ENCODE data around the gene ACTR1A.

Gene ACTR1A

DNA sequence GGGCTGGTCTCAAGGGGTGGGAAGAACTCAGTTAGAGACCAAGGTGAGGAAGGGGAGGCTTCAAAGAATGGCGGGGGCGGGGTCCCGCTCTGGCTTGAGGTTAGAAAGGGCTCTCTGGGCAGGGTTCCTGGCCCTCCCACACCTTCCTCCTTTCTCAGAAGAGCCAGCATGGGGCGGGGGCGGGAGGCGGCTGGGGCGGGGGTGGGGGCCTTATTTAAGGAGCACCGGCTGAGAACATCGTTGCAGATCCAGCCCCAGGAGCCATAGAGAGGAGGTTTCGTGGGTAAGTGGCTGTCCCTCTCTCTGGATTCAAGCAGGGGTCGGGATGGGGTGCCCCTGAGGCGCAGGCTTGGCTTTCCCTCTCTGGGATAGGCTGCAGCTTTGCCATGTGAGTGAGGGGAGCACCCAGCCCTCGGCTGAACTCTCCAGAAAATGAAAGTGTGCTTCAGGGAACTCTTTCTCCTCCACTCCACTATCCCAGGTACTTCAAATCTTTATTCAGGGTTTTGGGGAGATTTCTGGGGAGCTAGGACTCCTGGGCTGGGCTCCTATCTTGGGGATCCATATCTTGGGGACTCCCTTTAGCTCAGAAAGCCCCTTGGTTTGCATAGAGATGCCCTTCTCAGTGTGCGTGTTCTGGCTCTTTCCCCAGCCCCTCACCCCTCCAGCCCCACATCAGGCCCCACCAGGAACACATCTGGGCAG is 66.8 kb downstream of the ACTR1A start:
- peak overlapping the region in 1 of 2 donors; percentile 29 for H3K4me3 ChIP-seq (ENCODE audit: low read length in 2 of 2)
- H3K27ac ChIP-seq (ENCODE audit: low read length): no peak overlapping the region
- no peaks in the 10 kb centered on the region for H3K36me3 ChIP-seq (ENCODE audit: control insufficient read depth in 2 of 2, insufficient read depth in 2 of 2, low read length in 2 of 2)
- peaks cover 14% of the 10 kb centered on the region in 2 donors for H3K27me3 ChIP-seq (ENCODE audit: control insufficient read depth in 1 of 2, insufficient read depth in 2 of 2, low read length in 2 of 2)
- H3K9ac ChIP-seq (ENCODE audit: low read length in 2 of 2): no peak overlapping the region
- no peaks in the 10 kb centered on the region for H3K9me3 ChIP-seq (ENCODE audit: control insufficient read depth in 2 of 2, low read length in 2 of 2)
- peaks cover 12% of the 10 kb centered on the region for H3K4me1 ChIP-seq (ENCODE audit: control insufficient read depth, insufficient read depth, low read length)

DNA sequence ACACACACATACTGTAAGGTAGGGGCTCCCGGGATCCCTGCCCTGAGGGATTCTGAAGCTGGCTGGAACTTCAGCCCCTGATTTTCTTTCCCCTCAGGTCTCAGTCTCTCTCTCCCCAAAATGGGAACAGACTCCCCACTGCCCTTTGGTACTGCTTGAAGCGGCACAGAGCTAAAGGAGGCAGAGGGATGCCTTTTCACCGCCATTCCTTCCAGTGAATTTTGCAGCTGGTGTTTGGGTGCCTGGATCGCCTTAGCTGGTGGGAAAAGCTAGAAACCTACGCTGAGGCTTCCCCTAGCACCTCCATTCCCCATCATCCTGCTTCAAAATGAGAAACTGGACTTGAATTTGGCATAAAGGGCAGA is 67.4 kb downstream of the ACTR1A start:
- Histone ChIP-seq H3K4me3 (ENCODE audit: low read length in 2 of 2) (no peak overlapping the region), H3K27me3 (ENCODE audit: control insufficient read depth in 1 of 2, insufficient read depth in 2 of 2, low read length in 2 of 2) (peaks cover 14% of the 10 kb centered on the region in 2 donors), H3K9ac (ENCODE audit: low read length in 2 of 2) (no peak overlapping the region), H3K27ac (ENCODE audit: low read length) (no peak overlapping the region), H3K9me3 (ENCODE audit: control insufficient read depth in 2 of 2, low read length in 2 of 2) (no peaks in the 10 kb centered on the region), H3K4me1 (ENCODE audit: control insufficient read depth, insufficient read depth, low read length) (peaks cover 12% of the 10 kb centered on the region), H3K36me3 (ENCODE audit: control insufficient read depth in 2 of 2, insufficient read depth in 2 of 2, low read length in 2 of 2) (no peaks in the 10 kb centered on the region)

DNA sequence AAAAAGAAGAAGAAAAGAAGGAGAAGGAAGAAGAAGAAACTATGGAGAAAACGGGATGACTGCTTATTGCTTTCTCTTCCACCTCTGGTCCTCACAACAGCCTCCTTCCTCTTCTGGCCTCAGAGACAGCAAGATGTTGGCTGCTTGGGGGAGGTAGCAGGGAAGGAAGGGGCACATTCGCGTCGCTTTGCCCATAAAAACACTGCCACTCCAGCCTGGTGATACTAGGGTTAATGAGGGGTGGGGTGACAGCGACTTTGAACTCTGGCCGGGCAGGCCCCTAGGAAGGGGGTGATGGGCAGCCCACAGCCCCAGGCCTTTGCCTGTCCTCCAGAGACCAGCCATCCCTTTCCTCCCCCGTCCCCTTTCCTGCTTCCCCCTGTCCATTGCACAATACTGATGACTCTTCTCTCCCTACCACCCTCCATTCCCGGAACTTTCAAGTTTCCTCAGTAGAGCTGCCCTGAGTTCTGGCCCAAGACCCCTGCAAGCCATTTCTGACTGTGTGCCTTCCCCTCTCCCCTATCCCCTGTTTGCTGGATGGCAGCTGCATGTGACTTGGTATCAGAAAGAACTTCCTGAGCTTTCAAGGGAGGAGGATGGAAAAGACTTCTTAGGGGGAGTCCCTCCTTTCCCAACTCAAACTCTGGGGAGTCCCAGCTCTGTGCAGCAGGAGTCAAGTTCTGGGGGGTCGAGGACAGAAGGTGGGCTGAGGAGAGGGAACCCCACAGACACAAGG is 67.9 kb downstream of the ACTR1A start:
- no peaks in the 10 kb centered on the region for H3K36me3 ChIP-seq (ENCODE audit: control insufficient read depth in 2 of 2, insufficient read depth in 2 of 2, low read length in 2 of 2)
- H3K4me3 ChIP-seq (ENCODE audit: low read length in 2 of 2): no peak overlapping the region

GRCh38 chr10:102433619-102434046 is 68.9 kb downstream of the ACTR1A start:
- Histone ChIP-seq H3K9ac (ENCODE audit: low read length in 2 of 2) (no peak overlapping the region), H3K27me3 (ENCODE audit: control insufficient read depth in 1 of 2, insufficient read depth in 2 of 2, low read length in 2 of 2) (peaks cover 14% of the 10 kb centered on the region in 2 donors), H3K36me3 (ENCODE audit: control insufficient read depth in 2 of 2, insufficient read depth in 2 of 2, low read length in 2 of 2) (no peaks in the 10 kb centered on the region), H3K4me3 (ENCODE audit: low read length in 2 of 2) (no peak overlapping the region), H3K27ac (ENCODE audit: low read length) (no peak overlapping the region), H3K4me1 (ENCODE audit: control insufficient read depth, insufficient read depth, low read length) (peaks cover 12% of the 10 kb centered on the region), H3K9me3 (ENCODE audit: control insufficient read depth in 2 of 2, low read length in 2 of 2) (no peaks in the 10 kb centered on the region)

More for the DNA sequence above, 67.9 kb downstream of the ACTR1A start:
- H3K9ac ChIP-seq (ENCODE audit: low read length in 2 of 2): no peak overlapping the region
- H3K27ac ChIP-seq (ENCODE audit: low read length): no peak overlapping the region
- H3K4me1 ChIP-seq (ENCODE audit: control insufficient read depth, insufficient read depth, low read length): peaks cover 12% of the 10 kb centered on the region
- no peaks in the 10 kb centered on the region for H3K9me3 ChIP-seq (ENCODE audit: control insufficient read depth in 2 of 2, low read length in 2 of 2)
- peaks cover 14% of the 10 kb centered on the region in 2 donors for H3K27me3 ChIP-seq (ENCODE audit: control insufficient read depth in 1 of 2, insufficient read depth in 2 of 2, low read length in 2 of 2)

GRCh38 chr10:102432162-102432950 is 70.2 kb downstream of the ACTR1A start, which contains the start of gene CUEDC2:
CUEDC2 (minus strand) TSS chr10:102432574; CDS start chr10:102425188, 7,386 bp downstream.
- Histone ChIP-seq H3K36me3 (ENCODE audit: control insufficient read depth in 2 of 2, insufficient read depth in 2 of 2, low read length in 2 of 2) (no peaks in the 10 kb centered on the region), H3K27ac (ENCODE audit: low read length) (peak within 1 kb of the TSS; percentile 71), H3K9ac (ENCODE audit: low read length in 2 of 2) (peak within 1 kb of the TSS; percentile 96 to 97), H3K4me1 (ENCODE audit: control insufficient read depth, insufficient read depth, low read length) (peaks cover 12% of the 10 kb centered on the region), H3K27me3 (ENCODE audit: control insufficient read depth in 1 of 2, insufficient read depth in 2 of 2, low read length in 2 of 2) (peaks cover 13 to 14% of the 10 kb centered on the region in 2 donors), H3K9me3 (ENCODE audit: control insufficient read depth in 2 of 2, low read length in 2 of 2) (no peaks in the 10 kb centered on the region), H3K4me3 (ENCODE audit: low read length in 2 of 2) (peak within 1 kb of the TSS; percentile 97 to 98)

DNA sequence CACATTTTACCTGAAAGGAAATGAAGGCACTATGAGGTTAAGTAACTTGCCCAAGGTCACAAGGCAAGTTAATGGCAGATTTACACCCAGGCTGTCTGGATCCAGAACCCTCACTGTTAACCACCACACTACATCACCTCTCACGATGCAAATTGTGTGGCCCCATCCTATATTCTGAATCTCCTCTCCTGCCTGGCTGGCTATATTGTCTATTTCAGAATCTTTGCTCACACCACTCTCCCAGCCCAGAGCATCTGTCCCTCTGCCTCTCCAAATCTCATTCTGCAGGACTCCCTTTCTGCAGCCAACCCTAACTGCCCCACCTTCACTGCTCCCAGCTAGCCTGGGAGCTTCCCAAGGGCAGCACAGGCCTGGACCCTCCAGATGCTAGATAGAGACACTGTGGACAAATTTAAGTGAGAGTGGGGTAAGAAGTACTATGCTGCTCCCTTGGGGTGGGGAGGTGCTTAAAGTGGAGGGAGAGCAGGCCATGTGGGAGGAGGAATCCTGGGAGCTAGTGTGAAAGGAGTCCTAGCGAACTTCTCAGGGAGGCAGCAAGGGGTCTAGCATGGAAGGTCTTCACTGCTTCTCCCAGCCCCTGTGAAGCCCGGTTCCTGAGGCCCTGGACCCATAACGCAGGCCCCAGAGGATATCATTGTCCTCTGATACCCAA is 70.9 kb downstream of the ACTR1A start:
- Histone ChIP-seq H3K4me3 (ENCODE audit: low read length in 2 of 2) (peak overlapping the region; percentile 97 to 98), H3K36me3 (ENCODE audit: control insufficient read depth in 2 of 2, insufficient read depth in 2 of 2, low read length in 2 of 2) (no peaks in the 10 kb centered on the region), H3K27me3 (ENCODE audit: control insufficient read depth in 1 of 2, insufficient read depth in 2 of 2, low read length in 2 of 2) (peaks cover 12 to 14% of the 10 kb centered on the region in 2 donors), H3K27ac (ENCODE audit: low read length) (peak overlapping the region; percentile 71), H3K9me3 (ENCODE audit: control insufficient read depth in 2 of 2, low read length in 2 of 2) (no peaks in the 10 kb centered on the region), H3K4me1 (ENCODE audit: control insufficient read depth, insufficient read depth, low read length) (peaks cover 12% of the 10 kb centered on the region), H3K9ac (ENCODE audit: low read length in 2 of 2) (peak overlapping the region; percentile 96 to 97)

- Histone ChIP-seq H3K9ac (ENCODE audit: low read length in 2 of 2) (no peak overlapping the region), H3K27me3 (ENCODE audit: control insufficient read depth in 1 of 2, insufficient read depth in 2 of 2, low read length in 2 of 2) (peaks cover 3 to 5% of the 10 kb centered on the region in 2 donors), H3K27ac (ENCODE audit: low read length) (no peak overlapping the region)
Measured at GRCh38 chr10:102429468-102429867, 73.0 kb downstream of the ACTR1A start.

More at GRCh38 chr10:102429468-102429867, 73.0 kb downstream of the ACTR1A start:
- H3K4me1 ChIP-seq (ENCODE audit: control insufficient read depth, insufficient read depth, low read length): peaks cover 12% of the 10 kb centered on the region
- no peaks in the 10 kb centered on the region for H3K9me3 ChIP-seq (ENCODE audit: control insufficient read depth in 2 of 2, low read length in 2 of 2)
- H3K36me3 ChIP-seq (ENCODE audit: control insufficient read depth in 2 of 2, insufficient read depth in 2 of 2, low read length in 2 of 2): no peaks in the 10 kb centered on the region
- H3K4me3 ChIP-seq (ENCODE audit: low read length in 2 of 2): no peak overlapping the region

Data from stomach smooth muscle (tissue), 2 donors.